OCI-LY7 (cell line): ENCODE data around the gene GPAT3. TPM values are rescaled to one million over a fixed set of nuclear protein-coding genes. Genes with fewer than 3 reads are reported as not detected.

ENCODE experiments used
- BruUV-seq: library from RNA; stranded (reverse); fragments of 400-500 nt; replicated peaks from 2 replicates; lab custom pipeline; 2021; lab: Mats Ljungman, UMichigan
- CTCF ChIA-PET: fragments of 300-600 bp; sonication (Branson Sonifier 250); formaldehyde crosslinking; loops from one replicate; lab custom pipeline; 2022; ENCODE audit warnings: antibody characterized with exemption; ENCODE audit not compliant: unreplicated experiment; lab: Charles Lee
- POLR2A ChIA-PET: fragments of 300-600 bp; sonication (Branson Sonifier 250); formaldehyde crosslinking; loops from one replicate; lab custom pipeline; 2022; ENCODE audit warnings: antibody characterized with exemption; lab: Charles Lee
- DNase-seq: peaks from one replicate; pipeline ENCODE4 v3.0.0-alpha.2; 2015; ENCODE audit warnings: low spot score
- H2AFZ ChIP-seq: fragments of 200-600 bp; sonication (generic), shearing (Covaris generic); 2 replicates; pipeline ENCODE4 v1.6.1; 2014; ENCODE audit warnings: mild to moderate bottlenecking, antibody characterized with exemption, low read length, moderate library complexity
- H3K27ac ChIP-seq: fragments of 200-600 bp; sonication (generic); 2 replicates; pipeline ENCODE4 v1.5.1; 2014; ENCODE audit warnings: mixed run types, low read depth, mild to moderate bottlenecking, moderate library complexity, low read length, inconsistent platforms; ENCODE audit not compliant: poor library complexity, severe bottlenecking
- H3K36me3 ChIP-seq: fragments of 200-600 bp; sonication (generic); 2 replicates; pipeline ENCODE4 v1.6.1; 2014; ENCODE audit warnings: mild to moderate bottlenecking, antibody characterized with exemption, low read length, moderate library complexity, mixed read lengths; ENCODE audit not compliant: insufficient read depth
- H3K4me1 ChIP-seq: fragments of 200-600 bp; sonication (generic); 2 replicates; pipeline ENCODE4 v1.5.1; 2014; ENCODE audit warnings: mild to moderate bottlenecking, low read length; ENCODE audit not compliant: insufficient read depth, poor library complexity, severe bottlenecking
- H3K4me2 ChIP-seq: fragments of 200-600 bp; sonication (generic); 2 replicates; pipeline ENCODE4 v1.6.1; 2014; ENCODE audit warnings: mild to moderate bottlenecking, low read length
- H3K4me3 ChIP-seq: fragments of 200-600 bp; sonication (generic); 2 replicates; pipeline ENCODE4 v1.5.1; 2014; ENCODE audit warnings: mild to moderate bottlenecking, low read depth, low read length; ENCODE audit not compliant: poor library complexity, severe bottlenecking
- H3K79me2 ChIP-seq: fragments of 200-600 bp; sonication (generic); 2 replicates; pipeline ENCODE4 v1.6.1; 2016; ENCODE audit warnings: low read depth, mild to moderate bottlenecking, low read length, moderate library complexity, mixed read lengths; ENCODE audit not compliant: insufficient read depth
- H3K9me2 ChIP-seq: fragments of 200-600 bp; sonication (generic); 2 replicates; pipeline ENCODE4 v1.6.1; 2016; ENCODE audit warnings: mild to moderate bottlenecking, low read length, mixed read lengths; ENCODE audit not compliant: insufficient read depth
- H3K9me3 ChIP-seq: fragments of 200-600 bp; sonication (generic); 2 replicates; pipeline ENCODE4 v1.6.1; 2014; ENCODE audit warnings: mild to moderate bottlenecking, mixed run types, low read length, mixed read lengths
- H4K20me1 ChIP-seq: fragments of 200-600 bp; sonication (generic); 2 replicates; pipeline ENCODE4 v1.6.1; 2014; ENCODE audit warnings: mild to moderate bottlenecking, antibody characterized with exemption, low read length, moderate library complexity, mixed read lengths; ENCODE audit not compliant: insufficient read depth
- EZH2phosphoT487 ChIP-seq: fragments of 200-600 bp; sonication (generic); IDR thresholded peaks from 2 replicates; pipeline ENCODE4 v1.6.1; 2018; ENCODE audit warnings: low read depth, borderline replicate concordance, mild to moderate bottlenecking, mixed run types, antibody characterized with exemption, low read length, moderate library complexity, mixed read lengths
- intact Hi-C: fragments of 100-400 bp; cut with micrococcal nuclease; formaldehyde crosslinking; loops from one replicate; pipeline ENCODE4 v1.10.0; 2022; ENCODE audit not compliant: unreplicated experiment
- total RNA-seq, 2 experiments: library from RNA; depleted of rRNA in 1 of 2; stranded (reverse); fragments of >200 nt in 1 of 2; shearing (Covaris generic) in 1 of 2; gene quantifications; 2 replicates each; pipeline ENCODE4 v1.2.3, GENCODE V29; 2014 to 2022
- TF ChIP-seq, protein P1 (sequence below): fragments of 200-600 bp; sonication (generic); conservative IDR thresholded peaks from 2 replicates; pipeline ENCODE4 v1.5.1; 2014; ENCODE audit warnings: mild to moderate bottlenecking, antibody characterized with exemption, low read length, moderate library complexity, mixed read lengths

Gene GPAT3
- total RNA-seq, 2 experiments from 2014 or later = 0.41 TPM; not detected in 1

DNA sequence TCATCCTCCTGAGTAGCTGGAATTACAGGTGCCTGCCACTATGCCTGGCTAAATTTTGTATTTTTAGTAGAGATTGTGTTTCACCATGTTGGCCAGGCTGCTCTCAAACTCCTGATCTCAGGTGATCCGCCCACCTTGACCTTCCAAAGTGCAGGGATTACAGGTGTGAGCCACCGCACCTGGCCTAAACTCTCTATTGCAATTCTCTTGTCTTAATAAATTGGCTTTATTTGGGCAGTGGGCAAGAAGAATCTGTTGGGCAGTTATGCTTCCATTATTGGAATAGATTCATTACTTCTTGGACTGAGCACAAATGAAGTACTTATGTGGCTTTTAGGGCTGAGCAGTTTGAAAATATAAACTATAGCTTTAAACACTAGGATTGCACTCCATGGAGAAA is 8.2 kb upstream of the GPAT3 start:
- BruUV-seq = no TSS peak
- no peaks in the 10 kb centered on the region for H3K79me2 ChIP-seq
- CTCF ChIA-PET = no interaction called here
- intact Hi-C loops = no loop called here
- POLR2A ChIA-PET = no interaction called here
- H3K36me3 ChIP-seq = no peaks in the 10 kb centered on the region
- H2AFZ ChIP-seq = no peak overlapping the region
- H3K4me1 ChIP-seq = no peaks in the 10 kb centered on the region
- TF ChIP-seq, protein P1, sequence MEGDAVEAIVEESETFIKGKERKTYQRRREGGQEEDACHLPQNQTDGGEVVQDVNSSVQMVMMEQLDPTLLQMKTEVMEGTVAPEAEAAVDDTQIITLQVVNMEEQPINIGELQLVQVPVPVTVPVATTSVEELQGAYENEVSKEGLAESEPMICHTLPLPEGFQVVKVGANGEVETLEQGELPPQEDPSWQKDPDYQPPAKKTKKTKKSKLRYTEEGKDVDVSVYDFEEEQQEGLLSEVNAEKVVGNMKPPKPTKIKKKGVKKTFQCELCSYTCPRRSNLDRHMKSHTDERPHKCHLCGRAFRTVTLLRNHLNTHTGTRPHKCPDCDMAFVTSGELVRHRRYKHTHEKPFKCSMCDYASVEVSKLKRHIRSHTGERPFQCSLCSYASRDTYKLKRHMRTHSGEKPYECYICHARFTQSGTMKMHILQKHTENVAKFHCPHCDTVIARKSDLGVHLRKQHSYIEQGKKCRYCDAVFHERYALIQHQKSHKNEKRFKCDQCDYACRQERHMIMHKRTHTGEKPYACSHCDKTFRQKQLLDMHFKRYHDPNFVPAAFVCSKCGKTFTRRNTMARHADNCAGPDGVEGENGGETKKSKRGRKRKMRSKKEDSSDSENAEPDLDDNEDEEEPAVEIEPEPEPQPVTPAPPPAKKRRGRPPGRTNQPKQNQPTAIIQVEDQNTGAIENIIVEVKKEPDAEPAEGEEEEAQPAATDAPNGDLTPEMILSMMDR = no peak
- no peak for TF ChIP-seq EZH2phosphoT487
- DNase-seq = no peak
- H3K27ac ChIP-seq = no peak overlapping the region
- no peak overlapping the region for H3K4me2 ChIP-seq
- no peak overlapping the region for H3K4me3 ChIP-seq
- no peaks in the 10 kb centered on the region for H3K9me2 ChIP-seq
- H4K20me1 ChIP-seq = no peaks in the 10 kb centered on the region
- H3K9me3 ChIP-seq = peaks cover 6% of the 10 kb centered on the region; the same call in 1 of the 2 replicates

DNA sequence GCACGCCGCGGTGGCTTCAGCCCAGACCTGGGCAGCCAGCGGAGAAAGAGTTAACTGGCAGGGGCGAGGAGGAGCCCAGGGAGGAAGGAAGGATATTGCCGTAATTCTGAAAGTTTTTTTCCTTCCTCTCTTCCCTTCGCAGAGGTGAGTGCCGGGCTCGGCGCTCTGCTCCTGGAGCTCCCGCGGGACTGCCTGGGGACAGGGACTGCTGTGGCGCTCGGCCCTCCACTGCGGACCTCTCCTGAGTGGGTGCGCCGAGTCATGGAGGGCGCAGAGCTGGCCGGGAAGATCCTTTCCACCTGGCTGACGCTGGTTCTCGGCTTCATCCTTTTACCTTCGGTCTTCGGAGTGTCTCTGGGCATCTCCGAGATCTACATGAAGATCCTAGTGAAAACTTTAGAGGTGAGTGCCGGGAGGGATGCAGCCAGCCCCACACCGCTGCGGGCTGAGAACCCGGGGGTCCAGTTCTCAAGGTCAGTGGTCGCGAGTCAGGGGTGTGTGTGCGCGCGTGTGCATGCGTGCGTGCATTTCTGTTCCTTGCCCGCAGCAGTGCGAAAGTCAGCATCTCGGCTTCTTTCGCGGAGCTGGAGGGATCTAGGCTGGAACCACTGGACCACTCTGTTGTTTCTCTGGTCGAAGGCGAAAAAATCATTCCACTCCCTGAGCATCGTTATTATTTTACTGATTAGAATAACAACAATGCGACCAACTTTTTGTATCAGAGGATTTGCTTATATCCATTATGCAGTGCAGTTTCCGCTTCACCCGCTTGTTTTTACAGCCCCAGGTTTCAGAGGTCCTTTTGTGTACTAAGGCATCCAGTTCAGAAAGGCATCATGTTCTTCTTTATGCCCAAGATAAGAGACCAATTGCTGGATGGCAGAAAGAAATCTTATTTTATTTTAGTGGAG is 709 bp downstream of the GPAT3 start:
- Histone ChIP-seq H3K36me3 (no peaks in the 10 kb centered on the region), H3K79me2 (no peaks in the 10 kb centered on the region), H2AFZ (no peak overlapping the region), H3K4me1 (no peaks in the 10 kb centered on the region), H4K20me1 (no peaks in the 10 kb centered on the region), H3K4me2 (no peak overlapping the region), H3K9me2 (no peaks in the 10 kb centered on the region), H3K9me3 (no peaks in the 10 kb centered on the region), H3K27ac (no peak overlapping the region), H3K4me3 (no peak overlapping the region)
- POLR2A ChIA-PET = no interaction called here
- TF ChIP-seq, protein P1 = no peak
- no peak for TF ChIP-seq EZH2phosphoT487
- BruUV-seq = no TSS peak
- no peak for DNase-seq
- CTCF ChIA-PET = no interaction called here
- intact Hi-C loops = no loop called here

DNA sequence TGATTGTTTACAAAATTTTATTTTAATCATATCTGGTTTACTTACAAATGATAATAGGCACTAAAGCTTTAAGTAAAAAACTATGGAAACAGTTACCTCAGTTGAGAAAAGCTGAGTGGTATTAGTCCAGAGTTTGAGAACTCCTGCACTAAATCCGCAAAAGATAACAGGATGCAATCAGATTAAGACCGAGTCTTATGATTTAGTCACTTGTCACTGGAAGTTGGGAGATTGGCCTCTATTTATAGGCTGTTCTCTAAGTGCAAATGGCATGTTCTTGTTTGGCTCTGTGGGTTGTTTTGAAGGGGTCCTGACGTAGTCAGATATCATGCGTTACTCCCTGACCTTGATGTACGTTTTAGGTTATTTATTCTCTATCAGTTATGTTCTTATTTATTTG is 6.3 kb downstream of the GPAT3 start:
- no peaks in the 10 kb centered on the region for H3K9me2 ChIP-seq
- DNase-seq = no peak
- no peak overlapping the region for H3K27ac ChIP-seq
- TF ChIP-seq EZH2phosphoT487 = no peak
- TF ChIP-seq, protein P1 = no peak
- POLR2A ChIA-PET = interaction anchor here (0.6 to 0.7 kb wide), 2 partner anchors 769 to 1062 kb away, joined by 3 to 4 read pairs; no protein-coding TSS in a partner anchor
- CTCF ChIA-PET = no interaction called here
- no peak overlapping the region for H3K4me3 ChIP-seq
- no TSS peak for BruUV-seq
- no peak overlapping the region for H2AFZ ChIP-seq
- H3K4me2 ChIP-seq = no peak overlapping the region
- no peaks in the 10 kb centered on the region for H3K79me2 ChIP-seq
- H4K20me1 ChIP-seq = no peaks in the 10 kb centered on the region
- H3K4me1 ChIP-seq = no peaks in the 10 kb centered on the region
- H3K36me3 ChIP-seq = no peaks in the 10 kb centered on the region
- intact Hi-C loops = no loop called here
- H3K9me3 ChIP-seq = no peaks in the 10 kb centered on the region
